Vagina (tissue), 2 donors: ENCODE measurements around the gene DPY19L1.

Source experiments
- POLR2A ChIP-seq, 2 donors: fragments of 450-650 bp; IDR thresholded peaks; one replicate each; pipeline ENCODE4 v1.6.1; 2017; ENCODE audit warnings: antibody characterized with exemption in 2 of 2, mild to moderate bottlenecking in 2 of 2, moderate library complexity in 2 of 2
- POLR2AphosphoS5 ChIP-seq, 2 donors: sonication (generic); formaldehyde crosslinking; IDR thresholded peaks; one replicate each; pipeline ENCODE4 v1.9.0; 2017; ENCODE audit warnings: antibody characterized with exemption in 2 of 2, mild to moderate bottlenecking in 2 of 2, low read depth in 1 of 2; ENCODE audit not compliant: insufficient read depth in 1 of 2
- TF ChIP-seq, protein P1 (sequence below), 3 experiments: fragments of 450-650 bp in 2 of 3; fragments of 200-600 bp in 1 of 3; sonication (generic) in 1 of 3; IDR thresholded peaks; one replicate each; pipeline ENCODE4 v1.5.1; 2017 to 2019; ENCODE audit warnings: antibody characterized with exemption in 3 of 3, mild to moderate bottlenecking in 2 of 3, moderate library complexity in 2 of 3

DNA sequence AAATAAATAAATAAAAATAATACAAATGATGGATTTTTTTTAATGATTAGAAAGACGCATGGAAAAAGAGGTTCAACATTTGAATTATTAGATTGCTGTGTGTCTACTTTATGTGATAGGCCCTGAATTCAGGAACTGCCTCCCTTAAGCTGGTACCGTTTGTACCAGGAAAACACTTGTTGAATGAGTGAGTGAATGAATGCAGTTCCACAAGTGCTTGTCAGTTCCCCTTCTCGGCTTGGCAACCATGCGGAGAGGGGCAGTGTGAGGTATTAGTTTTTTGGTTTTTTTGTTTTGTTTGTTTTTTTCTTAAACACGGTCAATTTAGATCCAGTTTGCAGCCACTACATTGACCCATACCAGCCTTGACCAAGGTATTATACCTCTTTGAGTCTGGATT lies 2.1 kb upstream of the DPY19L1 start:
- TF ChIP-seq, protein P1, sequence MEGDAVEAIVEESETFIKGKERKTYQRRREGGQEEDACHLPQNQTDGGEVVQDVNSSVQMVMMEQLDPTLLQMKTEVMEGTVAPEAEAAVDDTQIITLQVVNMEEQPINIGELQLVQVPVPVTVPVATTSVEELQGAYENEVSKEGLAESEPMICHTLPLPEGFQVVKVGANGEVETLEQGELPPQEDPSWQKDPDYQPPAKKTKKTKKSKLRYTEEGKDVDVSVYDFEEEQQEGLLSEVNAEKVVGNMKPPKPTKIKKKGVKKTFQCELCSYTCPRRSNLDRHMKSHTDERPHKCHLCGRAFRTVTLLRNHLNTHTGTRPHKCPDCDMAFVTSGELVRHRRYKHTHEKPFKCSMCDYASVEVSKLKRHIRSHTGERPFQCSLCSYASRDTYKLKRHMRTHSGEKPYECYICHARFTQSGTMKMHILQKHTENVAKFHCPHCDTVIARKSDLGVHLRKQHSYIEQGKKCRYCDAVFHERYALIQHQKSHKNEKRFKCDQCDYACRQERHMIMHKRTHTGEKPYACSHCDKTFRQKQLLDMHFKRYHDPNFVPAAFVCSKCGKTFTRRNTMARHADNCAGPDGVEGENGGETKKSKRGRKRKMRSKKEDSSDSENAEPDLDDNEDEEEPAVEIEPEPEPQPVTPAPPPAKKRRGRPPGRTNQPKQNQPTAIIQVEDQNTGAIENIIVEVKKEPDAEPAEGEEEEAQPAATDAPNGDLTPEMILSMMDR (IDR thresholded peaks at IDR 0.05), result no peak
- no peak for TF ChIP-seq POLR2A (IDR thresholded peaks at IDR 0.05)
- no peak for TF ChIP-seq POLR2AphosphoS5 (IDR thresholded peaks at IDR 0.05; ENCODE audit: insufficient read depth in 1 of 2, low read depth in 1 of 2)
